Calu3 (cell line): ENCODE measurements around the gene CSRNP3. TPM values are rescaled to one million over a fixed set of nuclear protein-coding genes. Genes with fewer than 3 reads are reported as not detected.

Experiments used
- BruUV-seq: library from RNA; stranded (reverse); fragments of 400-500 nt; replicated peaks from 2 replicates; lab custom pipeline; 2021; lab: Mats Ljungman, UMichigan
- CTCF ChIA-PET: fragments of 300-600 bp; sonication (Branson Sonifier 250); formaldehyde crosslinking; loops from one replicate; lab custom pipeline; 2022; ENCODE audit warnings: antibody characterized with exemption; lab: Charles Lee
- DNase-seq: peaks from one replicate; pipeline ENCODE4 v3.0.0; 2022
- H3K27ac Mint-ChIP-seq: one replicate; pipeline ENCODE4 v1.8.0; 2022; ENCODE audit warnings: mixed read lengths; ENCODE audit not compliant: unreplicated experiment
- H3K27me3 Mint-ChIP-seq: one replicate; pipeline ENCODE4 v1.8.0; 2022; ENCODE audit warnings: mixed read lengths; ENCODE audit not compliant: unreplicated experiment
- H3K36me3 Mint-ChIP-seq: one replicate; pipeline ENCODE4 v1.8.0; 2022; ENCODE audit warnings: mild to moderate bottlenecking, moderate library complexity, mixed read lengths; ENCODE audit not compliant: insufficient read depth, unreplicated experiment
- H3K4me1 Mint-ChIP-seq: one replicate; pipeline ENCODE4 v1.8.0; 2022; ENCODE audit warnings: mild to moderate bottlenecking, low read depth, mixed read lengths; ENCODE audit not compliant: unreplicated experiment
- H3K4me3 Mint-ChIP-seq: one replicate; pipeline ENCODE4 v1.8.0; 2022; ENCODE audit warnings: mild to moderate bottlenecking, low read depth, moderate library complexity, mixed read lengths; ENCODE audit not compliant: unreplicated experiment
- H3K9me3 Mint-ChIP-seq: one replicate; pipeline ENCODE4 v1.8.0; 2022; ENCODE audit warnings: low read depth, mixed read lengths; ENCODE audit not compliant: unreplicated experiment
- CTCF ChIP-seq: fragments of 200-600 bp; IDR thresholded peaks from one replicate; pipeline ENCODE4 v1.8.0; 2022; ENCODE audit warnings: antibody characterized with exemption; ENCODE audit not compliant: unreplicated experiment
- intact Hi-C: fragments of 100-400 bp; cut with micrococcal nuclease; formaldehyde crosslinking; loops from one replicate; pipeline ENCODE4 v1.10.0; 2022; ENCODE audit not compliant: unreplicated experiment
- total RNA-seq: library from RNA; stranded (reverse); gene quantifications from 2 replicates; pipeline ENCODE4 v1.2.3, GENCODE V29; 2022

CSRNP3 gene
- total RNA-seq, 1 experiment from 2014 or later: 1.8 TPM

DNA sequence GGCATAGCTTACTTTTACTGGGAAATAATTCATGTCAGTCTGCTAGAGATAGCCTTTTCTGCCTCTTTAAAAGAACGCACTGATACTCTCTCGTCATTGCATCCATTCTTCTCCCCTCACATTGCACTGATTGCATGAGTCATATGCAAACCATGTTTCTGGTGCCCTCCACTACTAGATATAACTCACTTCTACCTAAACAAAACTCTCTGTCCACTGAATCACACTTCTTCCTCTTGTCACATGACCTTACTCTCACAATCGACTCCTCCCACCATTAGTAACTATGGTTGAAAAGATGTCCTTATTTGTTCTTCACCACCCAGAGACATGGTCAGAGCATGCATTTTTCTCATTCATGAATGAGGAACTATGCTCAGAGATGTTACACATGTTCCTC lies 158.0 kb downstream of the CSRNP3 start:
- Mint-ChIP-seq H3K27ac (no peak overlapping the region), H3K4me1 (no peaks in the 10 kb centered on the region), H3K36me3 (no peaks in the 10 kb centered on the region), H3K4me3 (no peak overlapping the region), H3K27me3 (no peaks in the 10 kb centered on the region), H3K9me3 (no peaks in the 10 kb centered on the region)
- no peak for DNase-seq
- TF ChIP-seq CTCF: no peak
- intact Hi-C loops: no loop called here
- BruUV-seq: no TSS peak
- CTCF ChIA-PET: no interaction called here

GRCh38 chr2:165629776-165630175 lies 160.3 kb downstream of the CSRNP3 start:
- Mint-ChIP-seq H3K27me3 (no peaks in the 10 kb centered on the region), H3K36me3 (no peaks in the 10 kb centered on the region), H3K27ac (no peak overlapping the region), H3K4me3 (no peak overlapping the region), H3K9me3 (no peaks in the 10 kb centered on the region), H3K4me1 (no peaks in the 10 kb centered on the region)
- no peak for TF ChIP-seq CTCF
- intact Hi-C loops: no loop called here
- CTCF ChIA-PET: no interaction called here
- no TSS peak for BruUV-seq
- DNase-seq: no peak

DNA sequence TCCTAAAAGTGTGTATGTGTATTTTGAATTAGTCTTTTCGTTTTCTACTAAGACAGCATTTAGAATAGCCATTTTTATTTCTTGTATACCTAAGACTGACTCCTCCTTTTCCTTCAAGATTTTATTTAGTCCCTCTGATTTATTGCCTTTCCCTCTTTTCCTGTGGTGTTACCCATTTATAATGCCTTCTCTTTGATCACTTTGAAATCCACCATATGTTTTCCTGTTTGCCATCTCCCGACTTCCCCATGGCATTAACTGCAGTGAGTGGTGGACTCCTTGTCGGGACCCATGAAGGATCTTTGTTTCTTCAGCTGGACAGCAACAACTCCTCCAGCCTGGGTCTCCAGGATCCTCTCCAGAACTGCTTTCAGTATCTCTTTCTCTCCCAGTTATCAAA lies 160.7 kb downstream of the CSRNP3 start:
- no peak for DNase-seq
- Mint-ChIP-seq H3K27ac (no peak overlapping the region), H3K4me3 (no peak overlapping the region), H3K27me3 (no peaks in the 10 kb centered on the region), H3K4me1 (no peaks in the 10 kb centered on the region), H3K9me3 (no peaks in the 10 kb centered on the region), H3K36me3 (no peaks in the 10 kb centered on the region)
- TF ChIP-seq CTCF: no peak
- CTCF ChIA-PET: no interaction called here
- no TSS peak for BruUV-seq
- intact Hi-C loops: no loop called here

DNA sequence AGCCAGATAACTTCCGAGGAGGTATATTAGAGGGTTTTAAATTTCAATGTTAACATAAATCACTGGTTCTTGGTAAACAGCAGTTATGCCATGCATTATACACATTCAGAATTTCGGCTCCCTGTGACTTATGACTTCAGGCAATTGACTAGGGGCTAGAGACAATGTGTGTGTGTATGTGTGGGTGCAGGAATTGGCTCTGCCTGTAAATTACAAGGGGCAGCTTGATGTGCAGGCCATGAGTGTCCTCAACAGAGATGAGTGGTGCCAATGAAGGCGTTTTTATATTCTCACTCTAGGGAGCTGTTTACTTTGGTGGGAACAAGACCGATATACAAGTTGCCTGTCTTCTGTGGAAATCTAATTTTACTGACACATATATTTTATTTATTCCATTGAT lies 161.6 kb downstream of the CSRNP3 start:
- CTCF ChIA-PET: no interaction called here
- no peak overlapping the region for H3K27ac Mint-ChIP-seq

More for the DNA sequence above, 161.6 kb downstream of the CSRNP3 start:
- Mint-ChIP-seq H3K27me3 (no peaks in the 10 kb centered on the region), H3K36me3 (no peaks in the 10 kb centered on the region), H3K9me3 (no peaks in the 10 kb centered on the region), H3K4me1 (no peaks in the 10 kb centered on the region), H3K4me3 (no peak overlapping the region)
- intact Hi-C loops: no loop called here
- TF ChIP-seq CTCF: no peak
- BruUV-seq: no TSS peak
- no peak for DNase-seq
